HEK293 (cell line): ENCODE data around the gene ZNF646.

Source experiments
- BCL11A ChIP-seq: fragments of 450-650 bp; formaldehyde crosslinking; IDR thresholded peaks from 2 replicates; pipeline ENCODE4 v1.5.1; 2016; ENCODE audit warnings: low read depth, missing biosample characterization, missing genetic modification characterization
- MZF1 ChIP-seq: fragments of 450-650 bp; formaldehyde crosslinking; IDR thresholded peaks from 2 replicates; pipeline ENCODE4 v1.5.1; 2017; ENCODE audit warnings: missing biosample characterization, missing genetic modification characterization, borderline replicate concordance
- ZBTB48 ChIP-seq: fragments of 450-650 bp; formaldehyde crosslinking; IDR thresholded peaks from 2 replicates; pipeline ENCODE4 v1.5.1; 2016; ENCODE audit warnings: missing biosample characterization, missing genetic modification characterization
- ZEB2 ChIP-seq: fragments of 450-650 bp; formaldehyde crosslinking; IDR thresholded peaks from 2 replicates; pipeline ENCODE4 v1.5.1; 2016; ENCODE audit warnings: missing biosample characterization, missing genetic modification characterization
- ZNF146 ChIP-seq: fragments of 450-650 bp; formaldehyde crosslinking; IDR thresholded peaks from 2 replicates; pipeline ENCODE4 v1.5.1; 2016; ENCODE audit warnings: missing biosample characterization, missing genetic modification characterization
- ZNF174 ChIP-seq: fragments of 450-650 bp; formaldehyde crosslinking; IDR thresholded peaks from 2 replicates; pipeline ENCODE4 v1.5.0; 2017; ENCODE audit warnings: missing biosample characterization, mild to moderate bottlenecking, missing genetic modification characterization
- ZNF175 ChIP-seq: fragments of 450-650 bp; formaldehyde crosslinking; IDR thresholded peaks from 2 replicates; pipeline ENCODE4 v1.5.1; 2016; ENCODE audit warnings: missing biosample characterization, missing genetic modification characterization
- ZNF19 ChIP-seq: fragments of 450-650 bp; formaldehyde crosslinking; IDR thresholded peaks from 2 replicates; pipeline ENCODE4; 2016; ENCODE audit warnings: missing biosample characterization, missing genetic modification characterization, low read depth
- ZNF24 ChIP-seq: fragments of 450-650 bp; formaldehyde crosslinking; IDR thresholded peaks from 2 replicates; pipeline ENCODE4 v1.5.1; 2016; ENCODE audit warnings: missing biosample characterization, missing genetic modification characterization
- ZNF266 ChIP-seq: fragments of 450-650 bp; formaldehyde crosslinking; IDR thresholded peaks from 2 replicates; pipeline ENCODE4 v1.5.1; 2016; ENCODE audit warnings: missing biosample characterization, missing genetic modification characterization, low read depth
- ZNF274 ChIP-seq, 2 experiments: fragments of 200-500 bp in 1 of 2; fragments of 450-650 bp in 1 of 2; sonication (Bioruptor generic) in 1 of 2; formaldehyde crosslinking in 1 of 2; IDR thresholded peaks; 2 replicates each; pipeline versions ENCODE4 v1.5.1 to v1.6.1; 2014 to 2016; ENCODE audit warnings: borderline replicate concordance in 1 of 2, inconsistent platforms in 1 of 2, low read length in 1 of 2, missing biosample characterization in 1 of 2, missing genetic modification characterization in 1 of 2
- ZNF302 ChIP-seq: fragments of 450-650 bp; formaldehyde crosslinking; IDR thresholded peaks from 2 replicates; pipeline ENCODE4 v1.5.1; 2016; ENCODE audit warnings: missing biosample characterization, missing genetic modification characterization, low read depth
- ZNF324 ChIP-seq: fragments of 450-650 bp; formaldehyde crosslinking; IDR thresholded peaks from 2 replicates; pipeline ENCODE4 v1.5.1; 2016; ENCODE audit warnings: missing biosample characterization, missing genetic modification characterization
- ZNF354C ChIP-seq: fragments of 450-650 bp; formaldehyde crosslinking; IDR thresholded peaks from 2 replicates; pipeline ENCODE4 v1.5.1; 2016; ENCODE audit warnings: missing biosample characterization, missing genetic modification characterization, low read depth, borderline replicate concordance
- ZNF394 ChIP-seq: fragments of 450-650 bp; formaldehyde crosslinking; IDR thresholded peaks from 2 replicates; pipeline ENCODE4 v1.5.1; 2016; ENCODE audit warnings: missing biosample characterization, missing genetic modification characterization, mild to moderate bottlenecking, moderate library complexity, borderline replicate concordance
- ZNF433 ChIP-seq: fragments of 450-650 bp; formaldehyde crosslinking; IDR thresholded peaks from 2 replicates; pipeline ENCODE4 v1.5.1; 2016; ENCODE audit warnings: missing biosample characterization, missing genetic modification characterization, low read depth
- ZNF555 ChIP-seq: fragments of 450-650 bp; formaldehyde crosslinking; conservative IDR thresholded peaks from 2 replicates; pipeline ENCODE4 v1.5.1; 2017; ENCODE audit warnings: missing biosample characterization, mild to moderate bottlenecking, missing genetic modification characterization, inconsistent platforms
- ZNF585B ChIP-seq: fragments of 450-650 bp; formaldehyde crosslinking; IDR thresholded peaks from 2 replicates; pipeline ENCODE4 v1.5.1; 2016; ENCODE audit warnings: missing biosample characterization, missing genetic modification characterization
- ZNF610 ChIP-seq: fragments of 450-650 bp; formaldehyde crosslinking; IDR thresholded peaks from 2 replicates; pipeline ENCODE4 v1.5.1; 2016; ENCODE audit warnings: missing biosample characterization, missing genetic modification characterization, borderline replicate concordance
- ZNF664 ChIP-seq: fragments of 450-650 bp; formaldehyde crosslinking; IDR thresholded peaks from 2 replicates; pipeline ENCODE4 v1.5.1; 2016; ENCODE audit warnings: missing biosample characterization, missing genetic modification characterization
- ZNF76 ChIP-seq: fragments of 450-650 bp; formaldehyde crosslinking; IDR thresholded peaks from 2 replicates; pipeline ENCODE4; 2016; ENCODE audit warnings: low read depth, missing biosample characterization, missing genetic modification characterization, borderline replicate concordance
- ZNF777 ChIP-seq: fragments of 450-650 bp; formaldehyde crosslinking; IDR thresholded peaks from 2 replicates; pipeline ENCODE4 v1.5.1; 2017; ENCODE audit warnings: missing biosample characterization, missing genetic modification characterization, borderline replicate concordance
- TF ChIP-seq, protein P1 (sequence below): fragments of 450-650 bp; formaldehyde crosslinking; IDR thresholded peaks from 2 replicates; pipeline ENCODE4 v1.5.1; 2016; ENCODE audit warnings: missing biosample characterization, missing genetic modification characterization
- TF ChIP-seq, protein P2 (sequence below): fragments of 450-650 bp; IDR thresholded peaks from 2 replicates; pipeline ENCODE4 v1.5.1; 2018; ENCODE audit warnings: missing biosample characterization, mild to moderate bottlenecking, missing genetic modification characterization
- TF ChIP-seq, protein P3 (sequence below): fragments of 450-650 bp; formaldehyde crosslinking; IDR thresholded peaks from 2 replicates; pipeline ENCODE4 v1.5.1; 2016; ENCODE audit warnings: missing biosample characterization, missing genetic modification characterization
- TF ChIP-seq, protein P4 (sequence below): sonication (generic); formaldehyde crosslinking; IDR thresholded peaks from 2 replicates; pipeline ENCODE4 v1.8.1; 2022; ENCODE audit warnings: mild to moderate bottlenecking, moderate library complexity, missing genetic modification reagents
- TF ChIP-seq, protein P5 (sequence below): fragments of 450-650 bp; formaldehyde crosslinking; IDR thresholded peaks from 2 replicates; pipeline ENCODE4 v1.5.1; 2017; ENCODE audit warnings: missing biosample characterization, missing genetic modification characterization
- TF ChIP-seq, protein P6 (sequence below): IDR thresholded peaks from 2 replicates; pipeline ENCODE4 v1.6.1; 2011; ENCODE audit warnings: mild to moderate bottlenecking, low read depth, low read length, borderline replicate concordance

The ZNF646 gene

DNA sequence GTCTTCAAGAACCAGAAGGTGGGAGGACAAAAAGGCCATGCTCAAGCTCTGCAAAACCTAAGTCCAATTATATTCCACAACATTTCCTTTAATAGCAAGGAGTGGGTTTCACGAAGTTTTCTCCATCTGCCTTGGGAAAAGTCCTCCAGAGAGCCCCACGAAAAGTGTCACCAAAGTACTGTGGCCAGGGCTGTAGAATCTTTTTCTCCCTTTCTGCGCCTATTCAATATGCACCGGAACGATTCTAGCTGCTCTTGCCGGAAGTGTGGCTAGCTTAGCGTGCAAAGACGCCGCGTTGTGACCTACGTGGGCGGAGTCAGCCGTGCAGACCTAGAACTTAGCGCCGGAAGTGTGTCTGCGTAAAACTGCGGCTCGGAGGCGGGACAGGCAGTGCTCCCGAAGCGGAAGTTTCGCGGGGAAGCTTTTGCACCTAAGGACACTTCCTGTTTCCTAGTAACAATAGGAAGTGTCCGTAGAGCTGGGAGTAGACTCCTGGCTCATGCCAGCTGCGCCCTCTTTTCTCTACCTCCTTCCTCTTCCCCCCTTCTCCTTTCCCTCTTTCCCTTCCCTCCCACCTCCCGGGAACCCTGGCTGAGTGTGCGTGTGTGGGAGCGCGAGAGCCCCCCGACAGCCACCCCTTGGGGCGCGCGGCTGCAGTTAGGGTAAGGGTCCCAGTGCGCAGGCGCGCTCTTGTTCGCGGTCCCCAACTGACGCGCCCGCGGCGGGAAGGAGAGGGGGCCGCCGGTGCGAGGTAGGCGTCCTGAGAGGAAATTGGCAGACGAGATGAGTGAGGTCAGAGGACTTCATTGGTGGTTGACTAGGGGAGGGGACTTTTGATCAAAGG is at the start of gene ZNF646, which contains the start of gene ZNF668 (continued):
- TF ChIP-seq, protein P1, sequence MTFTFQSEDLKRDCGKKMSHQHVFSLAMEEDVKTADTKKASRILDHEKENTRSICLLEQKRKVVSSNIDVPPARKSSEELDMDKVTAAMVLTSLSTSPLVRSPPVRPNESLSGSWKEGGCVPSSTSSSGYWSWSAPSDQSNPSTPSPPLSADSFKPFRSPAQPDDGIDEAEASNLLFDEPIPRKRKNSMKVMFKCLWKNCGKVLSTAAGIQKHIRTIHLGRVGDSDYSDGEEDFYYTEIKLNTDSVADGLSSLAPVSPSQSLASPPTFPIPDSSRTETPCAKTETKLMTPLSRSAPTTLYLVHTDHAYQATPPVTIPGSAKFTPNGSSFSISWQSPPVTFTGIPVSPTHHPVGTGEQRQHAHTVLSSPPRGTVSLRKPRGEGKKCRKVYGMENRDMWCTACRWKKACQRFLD: no peak
- TF ChIP-seq MZF1: no peak
- TF ChIP-seq ZNF354C (tag by site-specific recombination): no peak
- peak; percentile 62; the same call in 1 of the 2 replicates for TF ChIP-seq ZNF777 (tag by site-specific recombination)
- TF ChIP-seq ZNF24 (tag by site-specific recombination): peak; percentile 78
- TF ChIP-seq, protein P2, sequence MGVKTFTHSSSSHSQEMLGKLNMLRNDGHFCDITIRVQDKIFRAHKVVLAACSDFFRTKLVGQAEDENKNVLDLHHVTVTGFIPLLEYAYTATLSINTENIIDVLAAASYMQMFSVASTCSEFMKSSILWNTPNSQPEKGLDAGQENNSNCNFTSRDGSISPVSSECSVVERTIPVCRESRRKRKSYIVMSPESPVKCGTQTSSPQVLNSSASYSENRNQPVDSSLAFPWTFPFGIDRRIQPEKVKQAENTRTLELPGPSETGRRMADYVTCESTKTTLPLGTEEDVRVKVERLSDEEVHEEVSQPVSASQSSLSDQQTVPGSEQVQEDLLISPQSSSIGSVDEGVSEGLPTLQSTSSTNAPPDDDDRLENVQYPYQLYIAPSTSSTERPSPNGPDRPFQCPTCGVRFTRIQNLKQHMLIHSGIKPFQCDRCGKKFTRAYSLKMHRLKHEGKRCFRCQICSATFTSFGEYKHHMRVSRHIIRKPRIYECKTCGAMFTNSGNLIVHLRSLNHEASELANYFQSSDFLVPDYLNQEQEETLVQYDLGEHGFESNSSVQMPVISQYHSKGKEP: peak; percentile 75
- TF ChIP-seq ZNF433 (tag by site-specific recombination): no peak
- TF ChIP-seq ZEB2 (tag by site-specific recombination): 0 out of 2 replicates have a peak, but pooled peaks have one; percentile 54
- no peak for TF ChIP-seq ZNF585B
- TF ChIP-seq ZNF76 (tag by site-specific recombination): peak; percentile 54; the same call in 1 of the 2 replicates
- TF ChIP-seq ZNF19 (tag by site-specific recombination): no peak
- no peak for TF ChIP-seq ZNF174 (tag by site-specific recombination)
- TF ChIP-seq ZNF610: peak; percentile 49
- TF ChIP-seq ZNF146 (tag by site-specific recombination): no peak
- no peak for TF ChIP-seq ZNF555
- TF ChIP-seq ZNF664 (tag by site-specific recombination): peak; percentile 11; the same call in 1 of the 2 replicates
- TF ChIP-seq BCL11A (tag by site-specific recombination): no peak
- peak; percentile 62 for TF ChIP-seq ZNF394
- TF ChIP-seq ZNF175 (tag by site-specific recombination): no peak
- TF ChIP-seq, protein P3, sequence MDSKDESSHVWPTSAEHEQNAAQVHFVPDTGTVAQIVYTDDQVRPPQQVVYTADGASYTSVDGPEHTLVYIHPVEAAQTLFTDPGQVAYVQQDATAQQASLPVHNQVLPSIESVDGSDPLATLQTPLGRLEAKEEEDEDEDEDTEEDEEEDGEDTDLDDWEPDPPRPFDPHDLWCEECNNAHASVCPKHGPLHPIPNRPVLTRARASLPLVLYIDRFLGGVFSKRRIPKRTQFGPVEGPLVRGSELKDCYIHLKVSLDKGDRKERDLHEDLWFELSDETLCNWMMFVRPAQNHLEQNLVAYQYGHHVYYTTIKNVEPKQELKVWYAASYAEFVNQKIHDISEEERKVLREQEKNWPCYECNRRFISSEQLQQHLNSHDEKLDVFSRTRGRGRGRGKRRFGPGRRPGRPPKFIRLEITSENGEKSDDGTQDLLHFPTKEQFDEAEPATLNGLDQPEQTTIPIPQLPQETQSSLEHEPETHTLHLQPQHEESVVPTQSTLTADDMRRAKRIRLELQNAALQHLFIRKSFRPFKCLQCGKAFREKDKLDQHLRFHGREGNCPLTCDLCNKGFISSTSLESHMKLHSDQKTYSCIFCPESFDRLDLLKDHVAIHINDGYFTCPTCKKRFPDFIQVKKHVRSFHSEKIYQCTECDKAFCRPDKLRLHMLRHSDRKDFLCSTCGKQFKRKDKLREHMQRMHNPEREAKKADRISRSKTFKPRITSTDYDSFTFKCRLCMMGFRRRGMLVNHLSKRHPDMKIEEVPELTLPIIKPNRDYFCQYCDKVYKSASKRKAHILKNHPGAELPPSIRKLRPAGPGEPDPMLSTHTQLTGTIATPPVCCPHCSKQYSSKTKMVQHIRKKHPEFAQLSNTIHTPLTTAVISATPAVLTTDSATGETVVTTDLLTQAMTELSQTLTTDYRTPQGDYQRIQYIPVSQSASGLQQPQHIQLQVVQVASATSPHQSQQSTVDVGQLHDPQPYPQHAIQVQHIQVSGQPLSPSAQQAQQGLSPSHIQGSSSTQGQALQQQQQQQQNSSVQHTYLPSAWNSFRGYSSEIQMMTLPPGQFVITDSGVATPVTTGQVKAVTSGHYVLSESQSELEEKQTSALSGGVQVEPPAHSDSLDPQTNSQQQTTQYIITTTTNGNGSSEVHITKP (tag by site-specific recombination): peak; percentile 26
- peak; percentile 77 for TF ChIP-seq ZNF324
- TF ChIP-seq ZNF274 (IDR thresholded peaks at IDR 0.05; ENCODE audit: low read length): no peak
- TF ChIP-seq ZNF274 (tag by site-specific recombination; IDR thresholded peaks at IDR 0.05; ENCODE audit: borderline replicate concordance): no peak
- TF ChIP-seq, protein P4, sequence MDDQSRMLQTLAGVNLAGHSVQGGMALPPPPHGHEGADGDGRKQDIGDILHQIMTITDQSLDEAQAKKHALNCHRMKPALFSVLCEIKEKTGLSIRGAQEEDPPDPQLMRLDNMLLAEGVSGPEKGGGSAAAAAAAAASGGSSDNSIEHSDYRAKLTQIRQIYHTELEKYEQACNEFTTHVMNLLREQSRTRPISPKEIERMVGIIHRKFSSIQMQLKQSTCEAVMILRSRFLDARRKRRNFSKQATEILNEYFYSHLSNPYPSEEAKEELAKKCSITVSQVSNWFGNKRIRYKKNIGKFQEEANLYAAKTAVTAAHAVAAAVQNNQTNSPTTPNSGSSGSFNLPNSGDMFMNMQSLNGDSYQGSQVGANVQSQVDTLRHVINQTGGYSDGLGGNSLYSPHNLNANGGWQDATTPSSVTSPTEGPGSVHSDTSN: no peak
- TF ChIP-seq, protein P5, sequence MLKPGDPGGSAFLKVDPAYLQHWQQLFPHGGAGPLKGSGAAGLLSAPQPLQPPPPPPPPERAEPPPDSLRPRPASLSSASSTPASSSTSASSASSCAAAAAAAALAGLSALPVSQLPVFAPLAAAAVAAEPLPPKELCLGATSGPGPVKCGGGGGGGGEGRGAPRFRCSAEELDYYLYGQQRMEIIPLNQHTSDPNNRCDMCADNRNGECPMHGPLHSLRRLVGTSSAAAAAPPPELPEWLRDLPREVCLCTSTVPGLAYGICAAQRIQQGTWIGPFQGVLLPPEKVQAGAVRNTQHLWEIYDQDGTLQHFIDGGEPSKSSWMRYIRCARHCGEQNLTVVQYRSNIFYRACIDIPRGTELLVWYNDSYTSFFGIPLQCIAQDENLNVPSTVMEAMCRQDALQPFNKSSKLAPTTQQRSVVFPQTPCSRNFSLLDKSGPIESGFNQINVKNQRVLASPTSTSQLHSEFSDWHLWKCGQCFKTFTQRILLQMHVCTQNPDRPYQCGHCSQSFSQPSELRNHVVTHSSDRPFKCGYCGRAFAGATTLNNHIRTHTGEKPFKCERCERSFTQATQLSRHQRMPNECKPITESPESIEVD: no peak
- TF ChIP-seq ZNF302: no peak; the same call in 1 of the 2 replicates
- TF ChIP-seq, protein P6, sequence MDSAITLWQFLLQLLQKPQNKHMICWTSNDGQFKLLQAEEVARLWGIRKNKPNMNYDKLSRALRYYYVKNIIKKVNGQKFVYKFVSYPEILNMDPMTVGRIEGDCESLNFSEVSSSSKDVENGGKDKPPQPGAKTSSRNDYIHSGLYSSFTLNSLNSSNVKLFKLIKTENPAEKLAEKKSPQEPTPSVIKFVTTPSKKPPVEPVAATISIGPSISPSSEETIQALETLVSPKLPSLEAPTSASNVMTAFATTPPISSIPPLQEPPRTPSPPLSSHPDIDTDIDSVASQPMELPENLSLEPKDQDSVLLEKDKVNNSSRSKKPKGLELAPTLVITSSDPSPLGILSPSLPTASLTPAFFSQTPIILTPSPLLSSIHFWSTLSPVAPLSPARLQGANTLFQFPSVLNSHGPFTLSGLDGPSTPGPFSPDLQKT: no peak
- no peak for TF ChIP-seq ZNF266 (tag by site-specific recombination)
- peak; percentile 95 for TF ChIP-seq ZBTB48 (tag by site-specific recombination)
